HUES64 (cell line): Measurements from ENCODE around the gene DEFB112.

Source experiments
- H3K27ac ChIP-seq: 2 replicates; pipeline ENCODE4 v1.7.0; 2013; ENCODE audit warnings: low read depth, low read length, inconsistent platforms
- H3K27me3 ChIP-seq: 2 replicates; pipeline ENCODE4 v1.6.1; 2013; ENCODE audit warnings: mild to moderate bottlenecking, low read length; ENCODE audit not compliant: insufficient read depth
- H3K36me3 ChIP-seq: 2 replicates; pipeline ENCODE4 v1.6.1; 2013; ENCODE audit warnings: mild to moderate bottlenecking, low read length; ENCODE audit not compliant: insufficient read depth
- H3K4me1 ChIP-seq: 2 replicates; pipeline ENCODE4 v1.6.1; 2013; ENCODE audit warnings: mild to moderate bottlenecking, low read length, moderate library complexity; ENCODE audit not compliant: insufficient read depth
- H3K4me3 ChIP-seq: 2 replicates; pipeline ENCODE4 v1.5.1; 2013; ENCODE audit warnings: mild to moderate bottlenecking, low read length, moderate library complexity
- H3K9ac ChIP-seq: 2 replicates; pipeline ENCODE4 v1.6.1; 2013; ENCODE audit warnings: mild to moderate bottlenecking, low read depth, low read length
- H3K9me3 ChIP-seq: 2 replicates; pipeline ENCODE4 v1.6.1; 2013; ENCODE audit warnings: low read depth, low read length; ENCODE audit not compliant: insufficient read depth

DEFB112 gene

DNA sequence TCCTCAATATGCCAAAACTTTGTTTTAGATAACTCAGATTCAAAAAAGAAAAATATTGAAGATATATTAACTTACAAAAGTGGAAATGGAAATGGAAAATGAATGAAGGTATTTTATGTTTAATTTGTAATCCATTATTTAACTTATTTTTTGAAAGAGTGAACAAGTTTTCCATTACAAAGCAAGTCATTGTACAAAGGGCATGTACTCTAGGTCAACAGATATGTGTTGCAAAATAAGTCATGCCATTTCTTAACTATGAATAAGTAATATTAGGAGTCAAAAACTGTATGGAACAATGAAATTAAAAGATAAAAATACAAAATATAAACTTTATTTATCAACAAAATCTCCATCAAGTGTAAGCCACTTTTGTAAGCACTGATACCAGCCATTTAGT, 54.5 kb downstream of the DEFB112 start:
- no peak overlapping the region for H3K27ac ChIP-seq

More for the DNA sequence above, 54.5 kb downstream of the DEFB112 start:
- Histone ChIP-seq H3K4me1 (no peaks in the 10 kb centered on the region), H3K36me3 (no peaks in the 10 kb centered on the region), H3K27me3 (no peaks in the 10 kb centered on the region), H3K9me3 (no peaks in the 10 kb centered on the region), H3K4me3 (no peak overlapping the region), H3K9ac (no peak overlapping the region)
